Hair follicular keratinocyte (primary cell): ENCODE measurements around the gene DMRT2. TPM values are rescaled to one million over a fixed set of nuclear protein-coding genes. Genes with fewer than 3 reads are reported as not detected.

Experiments used
- total RNA-seq: library from RNA; depleted of rRNA; stranded (reverse); fragments of >200 nt; gene quantifications from 2 replicates; pipeline ENCODE4 v1.2.3, GENCODE V29; 2015

DMRT2 gene
- not detected in 2 replicates for total RNA-seq

DNA sequence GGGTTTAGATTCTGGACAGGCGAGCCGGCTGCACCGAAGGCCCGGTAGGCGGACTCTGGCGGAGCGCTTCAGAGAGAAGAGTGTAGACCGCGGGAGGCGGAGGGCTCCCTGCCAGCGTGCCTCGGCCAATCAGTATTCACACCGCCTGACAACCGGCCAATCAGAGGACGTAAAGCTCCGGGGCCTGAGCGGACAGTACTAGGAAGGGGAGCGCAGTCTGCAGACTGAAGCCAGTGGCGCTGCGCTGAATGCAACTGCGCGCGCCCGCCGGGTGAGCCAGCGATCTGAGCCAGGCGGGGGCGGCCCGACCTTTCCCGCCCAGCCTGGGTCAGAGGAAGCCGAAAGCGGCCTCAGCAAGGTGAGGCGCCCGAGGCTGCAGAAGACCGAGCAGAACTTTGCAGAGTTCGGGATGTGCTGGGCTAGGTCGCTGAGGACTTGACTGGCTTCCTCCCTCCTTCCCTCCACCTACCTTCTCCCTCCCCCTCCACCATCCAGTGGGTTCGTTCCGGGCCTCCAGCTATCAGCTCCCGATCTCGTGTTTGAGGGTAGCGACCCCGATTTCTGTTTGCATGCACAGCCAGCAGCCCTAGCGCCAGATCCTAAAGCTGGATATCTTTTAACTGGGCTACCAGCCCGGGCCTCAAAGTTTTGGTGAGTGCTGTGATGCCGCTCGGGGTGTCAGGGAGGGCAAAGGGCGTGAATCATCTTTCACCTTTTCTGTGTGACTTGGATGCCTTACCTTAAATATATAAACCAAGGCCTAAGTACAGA is at the start of gene DMRT2:
Gene DMRT2 (plus strand): TSS at position 233 of the 771 bp plus-strand sequence. CDS start 1,257 bp downstream, outside the sequence.

Other genes starting within 250 kb of the DMRT2 start
- not detected in 2 replicates for gene DMRT1, start 208.7 kb upstream of the DMRT2 start, total RNA-seq
- gene DMRT3, start 73.7 kb upstream of the DMRT2 start, total RNA-seq = not detected in 2 replicates